K562 (cell line): ENCODE data around the gene TTLL12. TPM values are rescaled to one million over a fixed set of nuclear protein-coding genes. Genes with fewer than 3 reads are reported as not detected.
A peak's percentile ranks its signal among the peaks of the same experiment; 100 is the strongest.

Experiments used
- ATAC-seq: fragments of 200-7000 bp; cut with Tn5 transposase; 3 replicates; pipeline ENCODE4 v1.9.1; 2020; ENCODE audit warnings: moderate library complexity
- BruUV-seq: library from RNA; stranded (reverse); fragments of 400-500 nt; replicated peaks from 2 replicates; lab custom pipeline; 2021; lab: Mats Ljungman, UMichigan
- CTCF ChIA-PET: fragments of 300-600 bp; formaldehyde crosslinking; extraction: SDS; loops from one replicate; lab custom pipeline; 2021; ENCODE audit warnings: low intra/inter-chr PET ratio; lab: Yijun Ruan, JAX
- POLR2A ChIA-PET: fragments of 300-600, 350-650 bp; sonication (Branson Sonifier 250); formaldehyde crosslinking; extraction: SDS; loops from one replicate; lab custom pipeline; 2021; ENCODE audit warnings: antibody characterized with exemption, inconsistent platforms; lab: Yijun Ruan, JAX
- DNase-seq, 4 experiments: peaks; one replicate each; pipeline versions ENCODE4 v3.0.0 to v3.0.0-alpha.2; 2011 to 2018; ENCODE audit warnings: low spot score in 3 of 4, mixed read lengths in 3 of 4; ENCODE audit errors: extremely low read depth in 1 of 4
- FAIRE-seq: peaks from 2 replicates; lab custom pipeline; 2011; peaks lifted over from hg19 to GRCh38; lab: Jason Lieb, UNC
- H2AFZ ChIP-seq: 2 replicates; pipeline ENCODE4 v1.6.0; 2011; ENCODE audit warnings: low read depth, low read length, control low read depth, inconsistent platforms
- H3K27ac ChIP-seq: fragments of 200-600 bp; 3 replicates; pipeline ENCODE4 v1.8.0; 2011; ENCODE audit warnings: low read depth, mild to moderate bottlenecking, control low read depth, inconsistent platforms, low read length, moderate library complexity, mixed read lengths; ENCODE audit errors: extremely low read depth
- H3K27me3 ChIP-seq, 2 experiments: fragments of 300-600 bp in 1 of 2; 2 replicates in 1 of 2; 3 replicates in 1 of 2; pipeline versions ENCODE4 v1.6.0 to v1.8.0; 2011; ENCODE audit warnings: inconsistent platforms in 2 of 2, low read length in 2 of 2, mild to moderate bottlenecking in 1 of 2, mixed read lengths in 1 of 2, moderate library complexity in 1 of 2; ENCODE audit not compliant: control insufficient read depth in 2 of 2, insufficient read depth in 2 of 2
- H3K36me3 ChIP-seq: fragments of 300-600 bp; 3 replicates; pipeline ENCODE4 v1.8.0; 2011; ENCODE audit warnings: mild to moderate bottlenecking, low read length, inconsistent platforms; ENCODE audit not compliant: control insufficient read depth, insufficient read depth
- H3K4me1 ChIP-seq, 2 experiments: fragments of 200-600 bp in 1 of 2; replicated peaks in 1 of 2; 2 replicates in 1 of 2; 3 replicates in 1 of 2; pipeline versions ENCODE4 v1.5.1 to v1.8.0; 2011; ENCODE audit warnings: inconsistent platforms in 2 of 2, low read length in 2 of 2, mild to moderate bottlenecking in 1 of 2, mixed read lengths in 1 of 2, moderate library complexity in 1 of 2; ENCODE audit not compliant: control insufficient read depth in 2 of 2, insufficient read depth in 2 of 2
- H3K4me2 ChIP-seq: 2 replicates; pipeline ENCODE4 v1.6.1; 2011; ENCODE audit warnings: low read length, control low read depth, inconsistent platforms, mixed read lengths; ENCODE audit not compliant: insufficient read depth
- H3K4me3 ChIP-seq: fragments of 200-600 bp; sonication (generic), shearing (Covaris generic); 2 replicates; pipeline ENCODE4 v1.5.1; 2016; ENCODE audit warnings: control low read depth, inconsistent platforms
- H3K79me2 ChIP-seq: fragments of 200-600 bp; 3 replicates; pipeline ENCODE4 v1.8.0; 2011; ENCODE audit warnings: low read length, inconsistent platforms; ENCODE audit not compliant: control insufficient read depth, insufficient read depth
- H3K9ac ChIP-seq, 2 experiments: 2 replicates each; pipeline versions ENCODE4 v1.6.0 to v1.6.1; 2011; ENCODE audit warnings: low read depth in 2 of 2, low read length in 2 of 2, control low read depth in 1 of 2, inconsistent platforms in 1 of 2, mild to moderate bottlenecking in 1 of 2, mixed read lengths in 1 of 2; ENCODE audit not compliant: insufficient read depth in 1 of 2
- H3K9me1 ChIP-seq: one replicate; pipeline ENCODE4 v1.6.0; 2011; ENCODE audit warnings: inconsistent platforms, mild to moderate bottlenecking, low read length, moderate library complexity; ENCODE audit not compliant: control insufficient read depth, insufficient read depth
- H3K9me3 ChIP-seq: replicated peaks from 2 replicates; pipeline ENCODE4 v1.5.1; 2011; ENCODE audit warnings: low read depth, low read length, inconsistent platforms; ENCODE audit not compliant: control insufficient read depth, insufficient read depth
- H4K20me1 ChIP-seq: replicated peaks from 2 replicates; pipeline ENCODE4 v1.6.1; 2011; ENCODE audit warnings: low read length, inconsistent platforms, mixed read lengths; ENCODE audit not compliant: control insufficient read depth, insufficient read depth
- ETS2 ChIP-seq: IDR thresholded peaks from 2 replicates; pipeline ENCODE4 v1.6.1; 2016; ENCODE audit warnings: borderline replicate concordance, missing genetic modification characterization, mild to moderate bottlenecking, moderate library complexity, missing compliant biosample characterization; ENCODE audit not compliant: poor library complexity, severe bottlenecking
- ZBTB34 ChIP-seq: fragments of 250-450 bp; sonication (Bioruptor Pico); IDR thresholded peaks from 2 replicates; pipeline ENCODE4 v1.8.0; 2021; ENCODE audit warnings: mild to moderate bottlenecking, moderate library complexity
- ZNF609 ChIP-seq: sonication (generic); formaldehyde crosslinking; IDR thresholded peaks from 2 replicates; pipeline ENCODE4 v1.8.1; 2023; ENCODE audit warnings: missing genetic modification reagents, mild to moderate bottlenecking, borderline replicate concordance
- WGBS: fragments of 100-300 bp; shearing (Covaris generic); methylation state at CpG from one replicate; pipeline ENCODE4 v1.1.6; 2016; ENCODE audit warnings: low coverage, mixed read lengths; ENCODE audit not compliant: insufficient coverage; ENCODE audit errors: missing lambda C conversion rate; 5-methylcytosine and 5-hydroxymethylcytosine counted together
- in situ Hi-C: fragments of 300-500 bp; cut with MboI; formaldehyde crosslinking; loops from 4 replicates; pipeline ENCODE4 v1.15.0; 2018; ENCODE audit warnings: inconsistent platforms, mixed read lengths
- intact Hi-C: fragments of 100-400 bp; cut with micrococcal nuclease; formaldehyde crosslinking; loops from 2 replicates; pipeline ENCODE4 v1.14.2; 2022
- polyA plus RNA-seq, 8 experiments: library from polyadenylated mRNA; depleted of rRNA in 4 of 8; stranded (reverse) in 5 of 8; unstranded in 3 of 8; fragments of >200 nt; fragmentation: Nextera tagmentation in 2 of 8; fragmentation: Illumina TruSeq in 1 of 8; extraction: Ambion mirVana in 2 of 8; extraction: Trizol in 1 of 8; gene quantifications; 2 replicates each; pipeline versions ENCODE4 v1.2.1 to v1.2.3, GENCODE V29; 2011 to 2014; ENCODE audit warnings: inconsistent platforms in 1 of 8, missing spikeins in 1 of 8
- total RNA-seq, 7 experiments: library from RNA; depleted of rRNA in 6 of 7; stranded (reverse); fragments of >200 nt in 6 of 7; fragmentation: Illumina TruSeq in 2 of 7; extraction: Trizol in 2 of 7; gene quantifications; 2 replicates each; pipeline versions ENCODE4 v1.2.1 to v1.2.3, GENCODE V29; 2011 to 2021; ENCODE audit warnings: low replicate concordance in 1 of 7

Gene TTLL12
- total and polyA plus RNA-seq, 9 of the 15 experiments (the other 6 are each of a cell fraction or from before 2014, with no cell fraction given): 1.3 to 128 (median 43.0) TPM

- H2AFZ ChIP-seq: no peak overlapping the region
- DNase-seq: no peak
- TF ChIP-seq ZNF609 (CRISPR knock-in tag) (no peak), ZBTB34 (CRISPR knock-in tag) (no peak), ETS2 (tag) (no peak)
- TF ChIP-seq, all 486 proteins: peak for 0
- FAIRE-seq (no peak), ATAC-seq (no peak)
- Histone ChIP-seq H4K20me1 (peaks cover 4% of the 10 kb centered on the region; the same call in 1 of the 2 replicates), H3K27me3 (peaks cover 0 to 34% of the 10 kb centered on the region in 2 experiments; a peak in 2 of 5 replicates), H3K36me3 (no peaks in the 10 kb centered on the region), H3K9me3 (no peaks in the 10 kb centered on the region), H3K4me2 (no peak overlapping the region), H3K9me1 (no peaks in the 10 kb centered on the region), H3K9ac (peak overlapping the region in 1 of 2 experiments; percentile 26; a peak in 1 of 4 replicates), H3K79me2 (no peaks in the 10 kb centered on the region), H3K4me1 (peaks cover 0 to 42% of the 10 kb centered on the region in 2 experiments; a peak in 2 of 5 replicates), H3K27ac (no peak overlapping the region), H3K4me3 (no peak overlapping the region)
- WGBS: 28% methylated on average over 4 of the region's 9 CpGs
- CTCF ChIA-PET: interaction anchor here (0.6 to 2.6 kb wide), 4 partner anchors 116 to 387 kb away, joined by 3 to 21 read pairs (median 10); no protein-coding TSS in a partner anchor
- BruUV-seq: no TSS peak
- in situ Hi-C loops: no loop called here
- POLR2A ChIA-PET: no interaction called here
- intact Hi-C loops: loop anchor here (5.0 kb wide), 1 partner anchor 42 kb away; no protein-coding TSS in a partner anchor
Measured at GRCh38 chr22:43230571-43230970, 43.6 kb upstream of the TTLL12 start.
